ENCODE results near the gene TRAF3IP1.

GRCh38 chr2:238382381-238382781, 62.1 kb downstream of the TRAF3IP1 start:
- TF ChIP-seq, protein P1, sequence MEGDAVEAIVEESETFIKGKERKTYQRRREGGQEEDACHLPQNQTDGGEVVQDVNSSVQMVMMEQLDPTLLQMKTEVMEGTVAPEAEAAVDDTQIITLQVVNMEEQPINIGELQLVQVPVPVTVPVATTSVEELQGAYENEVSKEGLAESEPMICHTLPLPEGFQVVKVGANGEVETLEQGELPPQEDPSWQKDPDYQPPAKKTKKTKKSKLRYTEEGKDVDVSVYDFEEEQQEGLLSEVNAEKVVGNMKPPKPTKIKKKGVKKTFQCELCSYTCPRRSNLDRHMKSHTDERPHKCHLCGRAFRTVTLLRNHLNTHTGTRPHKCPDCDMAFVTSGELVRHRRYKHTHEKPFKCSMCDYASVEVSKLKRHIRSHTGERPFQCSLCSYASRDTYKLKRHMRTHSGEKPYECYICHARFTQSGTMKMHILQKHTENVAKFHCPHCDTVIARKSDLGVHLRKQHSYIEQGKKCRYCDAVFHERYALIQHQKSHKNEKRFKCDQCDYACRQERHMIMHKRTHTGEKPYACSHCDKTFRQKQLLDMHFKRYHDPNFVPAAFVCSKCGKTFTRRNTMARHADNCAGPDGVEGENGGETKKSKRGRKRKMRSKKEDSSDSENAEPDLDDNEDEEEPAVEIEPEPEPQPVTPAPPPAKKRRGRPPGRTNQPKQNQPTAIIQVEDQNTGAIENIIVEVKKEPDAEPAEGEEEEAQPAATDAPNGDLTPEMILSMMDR (IDR thresholded peaks at IDR 0.05): no peak
- no peak for TF ChIP-seq POLR2A (IDR thresholded peaks at IDR 0.05)
